Spleen (tissue), 11 donors: ENCODE results near the gene MEMO1. TPM values are rescaled to one million over a fixed set of nuclear protein-coding genes. Genes with fewer than 3 reads are reported as not detected.

Experiments used
- DNase-seq: peaks from one replicate; pipeline ENCODE4 v3.0.0-alpha.2; 2020
- H3K27ac ChIP-seq, 8 donors: fragments of 200-600 bp; sonication (generic) in 7 of 8; 1 replicate in 4 of 8; 2 replicates in 4 of 8; pipeline versions ENCODE4 v1.5.0 to v1.8.0; 2016 to 2021; ENCODE audit warnings: inconsistent platforms in 4 of 8, mild to moderate bottlenecking in 4 of 8, moderate library complexity in 1 of 8
- H3K27me3 ChIP-seq, 7 donors: fragments of 200-600 bp; sonication (generic) in 6 of 7; replicated peaks in 1 of 7; 1 replicate in 4 of 7; 2 replicates in 3 of 7; pipeline versions ENCODE4 v1.5.0 to v1.8.0; 2016 to 2021; ENCODE audit warnings: inconsistent platforms in 3 of 7, mild to moderate bottlenecking in 1 of 7
- H3K36me3 ChIP-seq, 6 donors: fragments of 200-600 bp; sonication (generic) in 5 of 6; 1 replicate in 4 of 6; 2 replicates in 2 of 6; pipeline versions ENCODE4 v1.5.0 to v1.8.0; 2016 to 2021; ENCODE audit warnings: inconsistent platforms in 2 of 6
- H3K4me1 ChIP-seq, 6 donors: fragments of 200-600 bp; sonication (generic) in 5 of 6; 1 replicate in 3 of 6; 2 replicates in 3 of 6; pipeline versions ENCODE4 v1.5.0 to v1.8.0; 2016 to 2021; ENCODE audit warnings: inconsistent platforms in 3 of 6
- H3K4me3 ChIP-seq, 8 donors: fragments of 200-600 bp; sonication (generic) in 7 of 8; 1 replicate in 4 of 8; 2 replicates in 4 of 8; pipeline versions ENCODE4 v1.5.0 to v1.8.0; 2016 to 2021; ENCODE audit warnings: inconsistent platforms in 4 of 8, mild to moderate bottlenecking in 4 of 8, moderate library complexity in 2 of 8
- H3K9me3 ChIP-seq, 8 donors: fragments of 200-600 bp; sonication (generic) in 7 of 8; 1 replicate in 4 of 8; 2 replicates in 4 of 8; pipeline versions ENCODE4 v1.5.0 to v1.8.0; 2016 to 2021; ENCODE audit warnings: inconsistent platforms in 4 of 8
- CTCF ChIP-seq, 11 experiments: fragments of 200-600 bp in 7 of 11; fragments of 450-650 bp in 4 of 11; sonication (generic) in 4 of 11; IDR thresholded peaks in 8 of 11; conservative IDR thresholded peaks in 3 of 11; 1 replicate in 7 of 11; 2 replicates in 4 of 11; pipeline versions ENCODE4 v1.4.0 to v1.8.0; 2016 to 2021; ENCODE audit warnings: antibody characterized with exemption in 11 of 11, inconsistent platforms in 4 of 11, mild to moderate bottlenecking in 1 of 11
- POLR2A ChIP-seq, 3 donors: fragments of 450-650 bp; IDR thresholded peaks; one replicate each; pipeline ENCODE4 v1.5.1; 2017; ENCODE audit warnings: antibody characterized with exemption in 3 of 3, mild to moderate bottlenecking in 1 of 3
- POLR2AphosphoS5 ChIP-seq, 3 donors: sonication (generic); formaldehyde crosslinking; IDR thresholded peaks; one replicate each; pipeline ENCODE4 v1.5.1; 2017; ENCODE audit warnings: antibody characterized with exemption in 3 of 3
- WGBS, 5 donors: extraction: QIAGEN DNeasy Blood & Tissue Kit in 3 of 5; methylation state at CpG; one replicate each; pipeline versions ENCODE4 v1.1.5 to v1.1.7; 2013 to 2018; 5-methylcytosine and 5-hydroxymethylcytosine counted together
- intact Hi-C: fragments of 100-400 bp; cut with DNase I; formaldehyde crosslinking; loops from one replicate; pipeline ENCODE4 v1.15.0; 2023; ENCODE audit warnings: low total_unique reads
- polyA plus RNA-seq, 3 donors: library from polyadenylated mRNA; stranded (reverse); fragments of 200-250 nt; gene quantifications; one replicate each; pipeline ENCODE4 v1.2.1, GENCODE V29; 2013
- total RNA-seq, 7 donors: library from RNA; depleted of rRNA in 3 of 7; stranded (reverse); fragments of >200 nt in 3 of 7; fragmentation: NEBNext Ultra II Directional in 4 of 7; extraction: Animal tissue kit (Norgen Biotek cat#: 25700) in 4 of 7; gene quantifications; one replicate each; pipeline versions ENCODE4 v1.1.0 to v1.2.1, GENCODE V29; 2016 to 2021
- donor health status: healthy with polysubstance abuse.
- donor health status: DM: no; HTN: no; CAD: no; lungs with moderate emphysema.
- donor health status: DM: no; HTN: no; CAD: no.
- donor health status: Bipolar disorder and iron deficiency.
- donor health status: healthy.
- donor health status: DM: no; HTN: no; CAD: no.
- donor health status: DM: yes; HTN: yes; CAD: no.

Gene MEMO1
- total and polyA plus RNA-seq, 10 donors, result 26.9 to 55.7 (median 40.6) TPM

- 87 to 90% (median 89%) methylated on average over 6 of the region's 6 CpGs for WGBS, 5 donors
- no peaks in the 10 kb centered on the region for H3K9me3 ChIP-seq
- no peak overlapping the region for H3K4me3 ChIP-seq
- peaks cover 0 to 8% (median 0%) of the 10 kb centered on the region in 6 donors for H3K36me3 ChIP-seq
- intact Hi-C loops, result no loop called here
- no peaks in the 10 kb centered on the region for H3K27me3 ChIP-seq
- peaks cover 0 to 79% (median 18%) of the 10 kb centered on the region in 6 donors for H3K4me1 ChIP-seq
- no peak for DNase-seq
- H3K27ac ChIP-seq, result no peak overlapping the region
- no peak for TF ChIP-seq POLR2A (IDR thresholded peaks at IDR 0.05)
- TF ChIP-seq CTCF (IDR thresholded peaks at IDR 0.05 in 8 of 11, conservative IDR thresholded peaks at IDR 0.05 in 3 of 11), result no peak
- TF ChIP-seq POLR2AphosphoS5 (IDR thresholded peaks at IDR 0.05), result no peak
These were observed 14.1 kb downstream of the MEMO1 start for GRCh38 chr2:31996571-31997150.

- intact Hi-C loops, result no loop called here
- Histone ChIP-seq H3K36me3 (peaks cover 0 to 11% (median 0%) of the 10 kb centered on the region in 6 donors), H3K27me3 (no peaks in the 10 kb centered on the region), H3K9me3 (no peaks in the 10 kb centered on the region), H3K4me1 (peaks cover 0 to 59% (median 8%) of the 10 kb centered on the region in 6 donors), H3K27ac (no peak overlapping the region), H3K4me3 (no peak overlapping the region)
- TF ChIP-seq CTCF (IDR thresholded peaks at IDR 0.05 in 8 of 11, conservative IDR thresholded peaks at IDR 0.05 in 3 of 11) (no peak), POLR2A (IDR thresholded peaks at IDR 0.05) (no peak), POLR2AphosphoS5 (IDR thresholded peaks at IDR 0.05) (no peak)
- DNase-seq, result no peak
- WGBS, 5 donors, result 79 to 95% (median 92%) methylated on average over 4 of the region's 4 CpGs
These were observed 17.9 kb downstream of the MEMO1 start for GRCh38 chr2:31992934-31993333.

- TF ChIP-seq POLR2AphosphoS5 (IDR thresholded peaks at IDR 0.05) (no peak), POLR2A (IDR thresholded peaks at IDR 0.05) (no peak)
- intact Hi-C loops, result no loop called here
- Histone ChIP-seq H3K4me3 (no peak overlapping the region), H3K4me1 (peaks cover 0 to 59% (median 3%) of the 10 kb centered on the region in 6 donors), H3K27me3 (no peaks in the 10 kb centered on the region), H3K36me3 (peaks cover 0 to 11% (median 0%) of the 10 kb centered on the region in 6 donors), H3K9me3 (no peaks in the 10 kb centered on the region), H3K27ac (no peak overlapping the region)
- no peak for DNase-seq
- WGBS, 5 donors, result 90 to 97% (median 94%) methylated on average over 3 of the region's 3 CpGs
These were observed 18.7 kb downstream of the MEMO1 start for GRCh38 chr2:31992025-31992579.

- Histone ChIP-seq H3K27ac (no peak overlapping the region), H3K9me3 (no peaks in the 10 kb centered on the region), H3K27me3 (no peaks in the 10 kb centered on the region), H3K36me3 (peaks cover 0 to 11% (median 0%) of the 10 kb centered on the region in 6 donors), H3K4me1 (peaks cover 0 to 38% (median 3%) of the 10 kb centered on the region in 6 donors), H3K4me3 (no peak overlapping the region)
- intact Hi-C loops, result no loop called here
- WGBS, 5 donors, result 92 to 97% (median 94%) methylated on average over 4 of the region's 4 CpGs
- DNase-seq, result no peak
- TF ChIP-seq POLR2A (IDR thresholded peaks at IDR 0.05) (no peak), CTCF (IDR thresholded peaks at IDR 0.05 in 8 of 11, conservative IDR thresholded peaks at IDR 0.05 in 3 of 11) (no peak), POLR2AphosphoS5 (IDR thresholded peaks at IDR 0.05) (no peak)
These were observed 20.9 kb downstream of the MEMO1 start for GRCh38 chr2:31989946-31990345.
